Gastroesophageal sphincter (tissue), 4 donors: ENCODE data around the gene KIT. TPM values are rescaled to one million over a fixed set of nuclear protein-coding genes. Genes with fewer than 3 reads are reported as not detected.
"Not testable (repeated sequence)": the region's sequence is repeated elsewhere in the genome, so short reads cannot be mapped to it uniquely, and the experiment has no call there.

Source experiments
- ATAC-seq: fragments of 150-250 bp; one replicate; pipeline ENCODE4 v1.9.1; 2016; ENCODE audit warnings: mild to moderate bottlenecking, moderate library complexity
- H3K27ac ChIP-seq, 4 donors: fragments of 200-600 bp; sonication (generic) in 3 of 4; 1 replicate in 3 of 4; 2 replicates in 1 of 4; pipeline ENCODE4 v1.5.1; 2016 to 2019
- H3K27me3 ChIP-seq: fragments of 200-600 bp; sonication (generic); one replicate; pipeline ENCODE4 v1.5.1; 2019
- H3K36me3 ChIP-seq, 2 donors: fragments of 200-600 bp; sonication (generic); one replicate each; pipeline ENCODE4 v1.5.1; 2019; ENCODE audit warnings: control low read depth in 1 of 2
- H3K4me1 ChIP-seq, 3 donors: fragments of 200-600 bp; sonication (generic); 1 replicate in 2 of 3; 2 replicates in 1 of 3; pipeline ENCODE4 v1.5.1; 2016 to 2019; ENCODE audit warnings: control low read depth in 2 of 3
- H3K4me3 ChIP-seq, 2 donors: fragments of 200-600 bp; sonication (generic); one replicate each; pipeline ENCODE4 v1.5.1; 2019; ENCODE audit warnings: mild to moderate bottlenecking in 1 of 2, moderate library complexity in 1 of 2
- H3K9me3 ChIP-seq, 3 donors: fragments of 200-600 bp; sonication (generic); one replicate each; pipeline ENCODE4 v1.5.1; 2017 to 2019; ENCODE audit warnings: control low read depth in 2 of 3
- CTCF ChIP-seq, 4 experiments: fragments of 200-600 bp in 2 of 4; fragments of 450-650 bp in 2 of 4; sonication (generic) in 1 of 4; IDR thresholded peaks; one replicate each; pipeline ENCODE4 v1.5.1; 2017 to 2019; ENCODE audit warnings: antibody characterized with exemption in 4 of 4, mild to moderate bottlenecking in 2 of 4, moderate library complexity in 2 of 4
- EP300 ChIP-seq: sonication (generic); formaldehyde crosslinking; IDR thresholded peaks from one replicate; pipeline ENCODE4 v1.6.1; 2017; ENCODE audit warnings: antibody characterized with exemption, mild to moderate bottlenecking
- POLR2A ChIP-seq, 2 donors: fragments of 450-650 bp; IDR thresholded peaks; one replicate each; pipeline ENCODE4 v1.6.1; 2017; ENCODE audit warnings: antibody characterized with exemption in 2 of 2, mild to moderate bottlenecking in 2 of 2, moderate library complexity in 1 of 2
- POLR2AphosphoS5 ChIP-seq: sonication (generic); formaldehyde crosslinking; IDR thresholded peaks from one replicate; pipeline ENCODE4 v1.6.1; 2017; ENCODE audit warnings: antibody characterized with exemption
- WGBS, 2 donors: methylation state at CpG; one replicate each; pipeline ENCODE4 v1.1.5; 2018; ENCODE audit warnings: low coverage in 1 of 2; 5-methylcytosine and 5-hydroxymethylcytosine counted together
- total RNA-seq, 4 donors: library from RNA; depleted of rRNA; stranded (reverse); fragments of >200 nt; gene quantifications; one replicate each; pipeline ENCODE4 v1.1.0, GENCODE V29; 2016

The KIT gene
- total RNA-seq, 4 donors from 2014 or later, result 25.4 to 69.3 (median 33.8) TPM

GRCh38 chr4:54632537-54632936 is 25.2 kb upstream of the KIT start:
- Histone ChIP-seq H3K36me3 (no peaks in the 10 kb centered on the region), H3K27ac (no peak overlapping the region), H3K9me3 (no peaks in the 10 kb centered on the region), H3K27me3 (peaks cover 6% of the 10 kb centered on the region), H3K4me1 (no peaks in the 10 kb centered on the region), H3K4me3 (no peak overlapping the region)
- WGBS, 2 donors, result no CpG with 5 or more reads among the region's 29 CpGs
- TF ChIP-seq CTCF (IDR thresholded peaks at IDR 0.05), result no peak
- TF ChIP-seq POLR2A (IDR thresholded peaks at IDR 0.05), result no peak
- TF ChIP-seq POLR2AphosphoS5, result no peak
- no peak for TF ChIP-seq EP300
- ATAC-seq, result no peak

- not testable (repeated sequence) for H3K36me3 ChIP-seq, H3K27me3 ChIP-seq, ATAC-seq, H3K27ac ChIP-seq, H3K9me3 ChIP-seq, H3K4me3 ChIP-seq, H3K4me1 ChIP-seq
- 79 to 91% methylated on average over 7 to 9 of the region's 18 CpGs for WGBS, 2 donors
Measured at GRCh38 chr4:54633102-54633740, 24.5 kb upstream of the KIT start.

- no peak for ATAC-seq
- no peaks in the 10 kb centered on the region for H3K9me3 ChIP-seq
- 78 to 89% methylated on average over 3 of the region's 3 CpGs for WGBS, 2 donors
- H3K4me3 ChIP-seq, result no peak overlapping the region
- no peak overlapping the region for H3K27ac ChIP-seq
- no peaks in the 10 kb centered on the region for H3K4me1 ChIP-seq
- no peaks in the 10 kb centered on the region for H3K36me3 ChIP-seq
- TF ChIP-seq POLR2AphosphoS5, result no peak
- H3K27me3 ChIP-seq, result no peaks in the 10 kb centered on the region
Measured at GRCh38 chr4:54635318-54635717, 22.4 kb upstream of the KIT start.

- H3K27ac ChIP-seq, result no peak overlapping the region
- no peak overlapping the region for H3K4me3 ChIP-seq
- ATAC-seq, result no peak
- H3K27me3 ChIP-seq, result no peaks in the 10 kb centered on the region
- H3K36me3 ChIP-seq, result no peaks in the 10 kb centered on the region
- H3K4me1 ChIP-seq, result no peaks in the 10 kb centered on the region
- whole genome bisulfite sequencing, 2 donors, result 70 to 77% methylated on average over 4 of the region's 4 CpGs
- H3K9me3 ChIP-seq, result no peaks in the 10 kb centered on the region
- TF ChIP-seq EP300, result no peak
Measured at GRCh38 chr4:54637325-54637724, 20.4 kb upstream of the KIT start.

GRCh38 chr4:54641101-54641500 is 16.7 kb upstream of the KIT start:
- H3K27ac ChIP-seq, H3K27me3 ChIP-seq, H3K4me1 ChIP-seq, H3K9me3 ChIP-seq, ATAC-seq, H3K36me3 ChIP-seq, H3K4me3 ChIP-seq: not testable (repeated sequence)
- 93% methylated on average over 2 to 8 of the region's 9 CpGs for WGBS, 2 donors

GRCh38 chr4:54643172-54643571 is 14.6 kb upstream of the KIT start:
- Histone ChIP-seq H3K36me3 (no peaks in the 10 kb centered on the region), H3K27me3 (no peaks in the 10 kb centered on the region), H3K9me3 (no peaks in the 10 kb centered on the region), H3K4me1 (no peaks in the 10 kb centered on the region), H3K4me3 (no peak overlapping the region), H3K27ac (no peak overlapping the region)
- TF ChIP-seq CTCF (IDR thresholded peaks at IDR 0.05) (no peak), POLR2AphosphoS5 (no peak), POLR2A (IDR thresholded peaks at IDR 0.05) (no peak), EP300 (no peak)
- 53 to 54% methylated on average over 4 to 5 of the region's 5 CpGs for WGBS, 2 donors
- ATAC-seq, result no peak

GRCh38 chr4:54643958-54644751 is 13.6 kb upstream of the KIT start:
- H3K4me1 ChIP-seq, result no peaks in the 10 kb centered on the region
- 64 to 71% methylated on average over 6 of the region's 6 CpGs for WGBS, 2 donors
- H3K27ac ChIP-seq, result no peak overlapping the region
- TF ChIP-seq CTCF (IDR thresholded peaks at IDR 0.05) (no peak), POLR2AphosphoS5 (no peak), EP300 (no peak), POLR2A (IDR thresholded peaks at IDR 0.05) (no peak)
- no peaks in the 10 kb centered on the region for H3K36me3 ChIP-seq
- H3K9me3 ChIP-seq, result no peaks in the 10 kb centered on the region
- H3K4me3 ChIP-seq, result no peak overlapping the region
- no peaks in the 10 kb centered on the region for H3K27me3 ChIP-seq
- ATAC-seq, result no peak
